ENCODE data around the gene ACAD11.

GRCh38 chr3:132554437-132554836 is 105.2 kb downstream of the ACAD11 start:
- TF ChIP-seq CTCF (IDR thresholded peaks at IDR 0.05 in 2 of 3, conservative IDR thresholded peaks at IDR 0.05 in 1 of 3; ENCODE audit: borderline replicate concordance in 1 of 3, insufficient read depth in 1 of 3, low read depth in 2 of 3, low read length in 2 of 3) (no peak), POLR2A (IDR thresholded peaks at IDR 0.05; ENCODE audit: borderline replicate concordance, extremely low read depth, insufficient read depth, insufficient read length) (no peak), ZNF274 (IDR thresholded peaks at IDR 0.05; ENCODE audit: low read depth, low read length) (no peak), EZH2 (IDR thresholded peaks at IDR 0.05) (no peak), POLR2AphosphoS5 (IDR thresholded peaks at IDR 0.05; ENCODE audit: low read depth, low read length) (no peak), TCF7L2 (IDR thresholded peaks at IDR 0.05; ENCODE audit: borderline replicate concordance, extremely low read depth, insufficient read depth, insufficient read length) (no peak), CBX3 (IDR thresholded peaks at IDR 0.05; ENCODE audit: low read depth) (no peak), EZH2phosphoT487 (IDR thresholded peaks at IDR 0.05; ENCODE audit: borderline replicate concordance) (no peak), RAD21 (IDR thresholded peaks at IDR 0.05; ENCODE audit: low read depth) (no peak)

All from HCT116 (cell line).